CD4-positive, alpha-beta T cell treated with Interleukin-15 for 4 hours (primary cell): ENCODE measurements around the gene KCTD6.

ENCODE experiments used
- DNase-seq: peaks from one replicate; pipeline ENCODE4 v3.0.0-alpha.2; 2020; ENCODE audit warnings: low spot score

Gene KCTD6

DNA sequence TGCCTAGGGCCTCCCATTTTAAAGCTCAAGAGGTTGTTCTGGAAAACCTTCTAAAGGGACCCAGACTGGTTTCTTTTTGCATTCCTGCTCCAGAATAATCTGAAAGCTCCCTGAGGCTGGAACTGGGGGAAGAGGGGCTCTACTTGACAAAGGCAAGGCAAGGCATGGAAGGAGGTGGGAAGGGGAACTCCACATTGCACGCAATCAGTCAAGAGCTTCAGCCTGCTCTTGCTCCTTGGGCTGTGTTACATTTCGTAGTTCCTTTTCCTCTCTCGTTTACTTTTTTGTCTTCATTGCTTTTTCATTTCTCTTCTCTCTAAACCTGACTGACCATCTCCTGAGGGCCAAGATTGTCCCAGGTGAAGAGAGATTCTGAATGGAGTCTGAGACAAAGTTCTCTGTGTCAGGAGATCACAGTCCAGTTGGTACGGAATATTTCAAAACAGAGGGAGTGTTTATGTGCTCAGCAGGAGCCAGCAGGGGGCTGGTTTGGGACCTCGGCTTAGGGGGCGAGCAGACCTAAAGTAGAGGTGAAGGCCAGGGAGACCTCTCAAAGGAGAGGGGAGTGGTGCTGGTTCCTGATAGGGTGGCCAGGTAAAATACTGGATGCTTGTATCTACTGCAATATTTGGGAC, 6.0 kb upstream of the KCTD6 start:
- DNase-seq: no peak

- DNase-seq: no peak
Measured at GRCh38 chr3:58487140-58487886, 4.6 kb upstream of the KCTD6 start.

DNA sequence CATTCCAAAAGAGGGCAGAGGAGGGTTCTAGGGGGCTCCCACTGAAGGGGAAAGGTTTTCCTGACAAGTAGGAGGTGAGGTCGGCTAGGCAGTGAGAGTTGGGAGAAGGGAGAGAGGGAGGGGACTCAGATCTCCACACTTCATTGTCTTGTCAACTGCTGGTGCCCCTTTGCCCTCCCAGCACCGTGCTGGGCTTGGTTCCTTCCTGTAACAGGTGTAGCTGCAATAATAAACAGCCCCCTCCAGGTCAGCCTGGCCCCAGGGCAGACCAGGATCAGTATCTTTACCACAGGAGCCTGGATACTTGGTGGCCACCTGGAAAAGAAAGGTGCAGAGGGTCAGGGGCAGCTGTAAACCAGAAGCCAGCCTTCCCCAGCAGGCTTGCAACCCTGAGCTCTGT, 2.9 kb upstream of the KCTD6 start:
- no peak for DNase-seq

GRCh38 chr3:58490860-58491501, 915 bp upstream of the KCTD6 start:
- DNase-seq: no peak

- DNase-seq: no peak
Measured at GRCh38 chr3:58492494-58492905, 604 bp downstream of the KCTD6 start.

DNA sequence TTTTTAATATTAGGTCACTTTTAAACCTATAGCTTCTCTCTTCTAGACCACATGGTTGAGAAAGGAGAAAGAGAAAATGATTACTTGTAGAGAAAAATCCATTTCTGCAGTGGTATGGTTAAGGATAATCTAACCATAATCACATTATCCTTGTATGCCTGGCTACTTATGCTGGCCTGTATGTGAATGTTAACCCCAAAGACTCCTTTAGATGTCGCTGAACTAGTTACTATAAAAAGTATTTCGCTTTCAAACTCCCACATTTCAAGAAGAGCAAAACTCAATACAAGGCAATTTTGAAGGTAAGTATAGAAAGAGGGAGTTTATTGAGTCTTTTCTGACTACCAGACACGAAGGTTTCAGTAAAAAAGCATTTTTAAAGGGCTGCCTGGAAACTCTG, 2.2 kb downstream of the KCTD6 start:
- no peak for DNase-seq

DNA sequence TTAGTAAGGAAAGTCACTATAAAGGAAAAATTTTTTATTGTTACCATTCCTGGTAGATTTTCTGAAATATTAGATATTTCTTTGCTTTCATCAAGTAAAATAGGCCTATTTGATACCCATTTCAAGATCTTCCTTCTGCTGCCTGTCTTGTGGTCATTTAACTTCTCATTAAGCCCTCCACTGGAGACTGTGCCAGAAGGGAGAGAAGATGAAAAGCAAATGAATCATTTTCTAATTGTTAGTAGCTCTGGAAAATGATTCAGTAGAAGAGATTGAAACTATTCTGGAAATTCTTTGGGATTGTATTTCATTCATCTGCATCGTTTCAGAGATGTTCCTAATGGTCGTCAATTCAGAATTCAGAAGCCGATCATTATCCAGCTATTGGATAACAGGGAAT, 3.2 kb downstream of the KCTD6 start:
- DNase-seq: no peak

DNA sequence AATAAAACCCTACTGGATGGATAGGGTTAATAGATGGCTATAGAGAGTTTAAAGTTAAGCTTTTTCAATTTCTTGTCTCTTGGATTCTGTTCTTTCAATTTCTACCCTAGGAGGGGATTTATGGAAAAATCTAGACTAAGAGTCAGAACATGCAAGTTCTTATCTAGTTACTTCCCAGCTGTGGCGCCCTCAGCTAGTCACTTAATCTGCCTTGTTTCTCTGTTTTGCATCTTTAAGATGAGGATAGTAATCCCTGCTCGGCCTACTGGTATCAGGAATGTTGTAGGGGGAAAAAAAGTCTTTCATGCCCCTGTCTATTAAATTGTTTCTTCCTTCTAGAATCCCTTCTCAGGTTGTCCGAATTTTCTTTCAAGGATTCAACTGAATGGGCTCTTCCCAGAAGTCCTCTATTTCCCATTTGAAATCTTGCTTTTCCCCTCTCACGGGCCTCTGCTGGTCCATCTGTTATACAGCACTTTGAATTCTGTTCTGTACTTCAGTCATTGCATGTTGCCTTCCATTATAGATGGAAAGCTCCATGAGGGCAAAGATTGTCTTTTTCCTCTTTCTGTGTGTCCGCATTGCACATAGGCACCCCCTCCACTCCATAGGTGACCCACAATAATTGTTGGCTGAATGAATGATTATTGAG, 4.4 kb downstream of the KCTD6 start:
- DNase-seq: no peak

DNA sequence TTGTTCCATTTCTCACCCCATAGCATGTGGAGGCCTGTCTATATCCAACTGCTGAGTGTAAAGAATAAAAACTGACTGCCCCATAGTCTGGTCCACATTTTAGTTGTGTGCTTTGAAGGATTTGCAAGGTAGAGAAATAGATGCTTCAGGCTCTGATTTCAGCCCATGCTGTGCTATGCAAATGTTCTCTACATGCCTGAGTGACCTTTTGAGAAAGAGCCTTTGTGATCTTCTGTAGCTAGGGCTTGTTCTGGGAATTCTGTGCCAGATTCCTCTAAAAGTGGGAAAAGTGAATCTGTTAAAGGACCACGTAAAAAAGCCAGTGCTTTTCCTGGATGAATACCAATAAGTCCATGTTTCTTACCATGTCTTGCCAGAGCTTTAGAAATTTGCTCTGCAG, 5.2 kb downstream of the KCTD6 start:
- DNase-seq: no peak

GRCh38 chr3:58502872-58503271, 11.0 kb downstream of the KCTD6 start:
- DNase-seq: no peak

- no peak for DNase-seq
Measured at GRCh38 chr3:58507356-58508078, 15.6 kb downstream of the KCTD6 start.

DNA sequence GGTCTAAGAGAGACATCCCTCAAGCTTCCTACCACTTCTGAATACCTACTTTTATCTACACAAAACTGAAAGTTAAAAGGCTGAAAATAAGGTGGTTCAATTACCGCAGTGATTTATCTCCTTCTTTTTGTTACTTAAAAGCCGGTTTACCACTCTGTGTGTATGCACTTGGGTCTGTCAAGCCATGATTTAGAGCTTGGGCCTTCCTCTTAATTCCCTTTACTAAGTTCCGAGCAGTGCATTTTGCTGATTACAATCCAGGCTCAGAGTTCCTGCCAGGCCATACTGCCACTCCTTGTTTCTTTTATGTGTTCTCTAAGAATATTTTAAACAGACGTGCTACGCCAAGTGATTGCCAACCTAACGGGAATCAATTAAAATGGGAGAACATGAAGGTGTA, 16.5 kb downstream of the KCTD6 start:
- DNase-seq: no peak

DNA sequence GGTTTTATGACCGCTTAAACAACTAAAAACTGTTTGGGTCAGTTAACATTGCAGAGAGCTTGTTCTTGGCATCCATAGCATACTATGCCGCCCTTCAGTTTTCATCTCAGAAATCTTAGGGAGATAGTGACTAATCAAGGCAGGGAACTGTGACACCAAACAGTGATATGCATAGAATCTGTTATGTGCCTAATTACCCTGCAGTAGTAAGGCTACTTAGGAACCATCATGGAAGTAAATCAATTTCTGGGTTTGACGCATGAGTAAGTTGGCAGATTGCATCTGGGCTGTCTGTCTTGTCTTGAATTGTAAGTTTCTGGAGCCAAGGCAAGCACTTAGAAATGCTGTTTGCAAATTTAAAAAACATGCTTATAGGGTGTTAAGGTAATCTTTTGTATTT, 22.5 kb downstream of the KCTD6 start:
- no peak for DNase-seq

DNA sequence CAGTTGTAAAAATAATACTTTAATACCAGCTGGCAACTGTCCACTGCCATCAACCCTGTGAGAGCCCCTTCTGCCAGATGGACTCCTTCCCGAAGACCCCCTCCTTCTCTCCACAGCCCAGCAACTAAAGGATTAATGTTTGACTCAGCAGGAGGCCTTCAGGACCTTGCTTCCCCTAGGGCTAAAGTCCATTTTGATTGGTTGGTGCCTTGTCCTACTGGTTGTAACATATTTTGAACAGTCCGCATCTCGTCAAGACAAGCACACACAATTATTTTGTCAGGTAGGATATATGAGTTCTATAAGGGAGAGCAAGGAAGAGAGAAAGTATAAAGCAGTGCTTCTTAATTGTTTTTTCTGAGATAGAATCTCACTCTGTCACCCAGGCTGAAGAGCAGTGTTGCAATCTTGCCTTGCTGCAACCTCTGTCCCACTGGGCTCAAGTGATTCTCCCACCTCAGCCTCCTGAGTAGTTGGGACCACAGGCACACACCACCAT, 26.4 kb downstream of the KCTD6 start:
- DNase-seq: no peak

- no peak for DNase-seq
Measured at GRCh38 chr3:58519668-58520402, 27.9 kb downstream of the KCTD6 start.

- no peak for DNase-seq
Measured at GRCh38 chr3:58520403-58521335, 28.8 kb downstream of the KCTD6 start.

DNA sequence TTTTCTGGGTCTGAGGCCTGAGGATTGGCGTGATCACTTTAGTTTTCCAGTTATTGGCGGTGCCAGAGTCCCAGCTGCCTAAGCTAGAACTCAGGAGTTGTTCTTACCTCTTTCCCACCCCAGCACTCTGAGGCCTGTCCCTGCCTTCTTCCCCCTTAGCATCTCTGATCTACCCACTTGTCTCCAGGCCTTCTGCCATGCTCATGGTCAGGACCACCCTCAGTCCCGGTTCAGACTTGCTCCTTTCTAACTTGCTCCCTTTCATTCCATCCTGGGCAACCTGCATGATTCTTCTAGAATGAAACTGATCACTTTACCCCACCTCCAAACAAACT, 29.4 kb downstream of the KCTD6 start:
- DNase-seq: no peak

DNA sequence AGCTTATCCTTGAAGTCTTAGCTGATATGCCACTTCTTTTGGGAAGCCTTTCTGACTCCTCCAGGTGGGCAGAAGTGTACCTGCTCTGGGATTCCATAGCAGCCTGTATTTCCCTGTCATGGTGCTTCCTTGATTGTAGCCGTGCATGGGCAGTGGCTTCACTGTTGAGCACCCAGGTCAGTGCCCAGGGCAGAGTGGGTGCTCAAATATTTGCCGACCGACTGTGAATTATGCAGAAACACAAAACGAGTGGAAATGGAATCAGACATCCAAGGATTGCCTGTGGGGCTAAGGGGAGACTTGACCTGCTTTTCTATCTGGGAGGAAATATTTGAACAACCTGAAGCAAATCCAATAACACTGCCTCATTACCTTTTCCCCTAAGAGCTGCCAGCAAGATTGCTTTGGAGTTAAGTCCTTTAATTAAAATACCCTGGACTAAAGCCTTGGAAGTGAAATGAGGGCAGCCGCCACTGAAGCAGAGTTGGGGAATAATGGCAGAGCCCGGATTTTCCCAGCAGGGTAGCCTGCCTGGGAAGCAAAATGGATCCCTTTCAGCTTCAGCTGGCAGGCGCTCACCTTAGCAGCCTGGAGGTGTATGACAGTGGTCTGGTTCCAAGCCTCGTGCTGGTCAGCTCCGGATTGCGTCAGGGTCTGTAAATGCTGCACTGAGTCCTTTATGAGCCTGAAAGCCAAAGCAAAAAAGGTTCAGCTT, 30.2 kb downstream of the KCTD6 start:
- no peak for DNase-seq

DNA sequence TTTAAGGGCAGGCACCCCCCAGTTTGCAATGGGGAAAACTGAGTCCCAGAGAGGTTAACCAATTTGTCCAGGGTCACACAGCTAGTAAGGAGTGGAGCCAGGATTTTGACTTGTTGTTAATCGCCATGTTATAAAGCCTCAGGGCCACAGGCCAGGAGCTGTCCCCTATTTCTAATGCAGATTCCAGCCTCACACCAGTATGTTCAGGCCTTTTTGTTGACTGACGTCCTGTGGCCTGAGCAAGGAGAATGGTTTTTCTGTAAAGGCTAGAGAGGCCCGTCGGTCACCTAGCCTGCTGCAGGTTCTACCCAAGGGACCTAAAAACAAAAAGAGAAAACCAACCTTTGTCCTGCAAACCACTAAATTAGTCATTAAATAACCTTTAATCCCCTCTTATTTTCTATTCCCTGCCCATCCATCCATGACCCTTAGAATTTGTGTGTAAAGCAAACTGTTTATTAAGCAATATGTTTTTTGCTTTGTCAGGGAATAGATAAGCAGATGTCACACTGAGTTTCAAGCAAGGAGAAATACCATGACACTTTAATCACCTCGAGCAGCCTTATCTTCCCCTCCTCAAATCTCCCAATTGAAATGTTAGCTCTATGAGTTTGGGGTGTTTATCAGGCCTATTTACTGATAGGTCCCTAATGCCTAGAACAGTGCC, 31.0 kb downstream of the KCTD6 start:
- no peak for DNase-seq
